Suprapubic skin (tissue), 4 donors: ENCODE data around the gene SPDYE4. TPM values are rescaled to one million over a fixed set of nuclear protein-coding genes. Genes with fewer than 3 reads are reported as not detected.
A peak's percentile ranks its signal among the peaks of the same experiment; 100 is the strongest.

Experiments
- DNase-seq, 2 donors: peaks; one replicate each; pipeline ENCODE4 v3.0.0-alpha.2; 2019; ENCODE audit warnings: low spot score in 2 of 2
- H3K27ac ChIP-seq: fragments of 200-600 bp; sonication (generic); one replicate; pipeline ENCODE4 v1.5.1; 2019
- H3K27me3 ChIP-seq: fragments of 200-600 bp; sonication (generic); one replicate; pipeline ENCODE4 v1.5.1; 2019
- H3K36me3 ChIP-seq: fragments of 200-600 bp; sonication (generic); one replicate; pipeline ENCODE4 v1.5.1; 2019
- H3K4me1 ChIP-seq: fragments of 200-600 bp; sonication (generic); one replicate; pipeline ENCODE4 v1.5.1; 2019
- H3K4me3 ChIP-seq: fragments of 200-600 bp; sonication (generic); one replicate; pipeline ENCODE4 v1.5.1; 2019; ENCODE audit warnings: mild to moderate bottlenecking
- H3K9me3 ChIP-seq: fragments of 200-600 bp; sonication (generic); one replicate; pipeline ENCODE4 v1.5.1; 2019
- CTCF ChIP-seq, 2 donors: fragments of 200-600 bp in 1 of 2; fragments of 450-650 bp in 1 of 2; sonication (generic) in 1 of 2; IDR thresholded peaks; one replicate each; pipeline ENCODE4 v1.5.1; 2016 to 2019; ENCODE audit warnings: antibody characterized with exemption in 2 of 2, mild to moderate bottlenecking in 1 of 2, moderate library complexity in 1 of 2
- EP300 ChIP-seq: sonication (generic); formaldehyde crosslinking; IDR thresholded peaks from one replicate; pipeline ENCODE4 v1.6.1; 2017; ENCODE audit warnings: antibody characterized with exemption
- POLR2A ChIP-seq, 2 donors: fragments of 450-650 bp; IDR thresholded peaks; one replicate each; pipeline ENCODE4 v1.6.1; 2017; ENCODE audit warnings: antibody characterized with exemption in 2 of 2, mild to moderate bottlenecking in 2 of 2, moderate library complexity in 2 of 2
- POLR2AphosphoS5 ChIP-seq, 3 donors: sonication (generic); formaldehyde crosslinking; IDR thresholded peaks; one replicate each; pipeline ENCODE4 v1.6.1; 2017; ENCODE audit warnings: antibody characterized with exemption in 3 of 3
- WGBS: methylation state at CpG from one replicate; pipeline ENCODE4 v1.1.5; 2018; 5-methylcytosine and 5-hydroxymethylcytosine counted together
- total RNA-seq, 4 donors: library from RNA; depleted of rRNA; stranded (reverse); fragments of >200 nt; gene quantifications; one replicate each; pipeline ENCODE4 v1.1.0, GENCODE V29; 2016

The SPDYE4 gene
- total RNA-seq, 4 donors from 2014 or later, result not detected

GRCh38 chr17:8732406-8733085, 25.8 kb downstream of the SPDYE4 start:
- Histone ChIP-seq H3K9me3 (no peaks in the 10 kb centered on the region), H3K4me1 (no peaks in the 10 kb centered on the region)
- 59% methylated on average over 7 of the region's 7 CpGs for WGBS

GRCh38 chr17:8729860-8730259, 28.5 kb downstream of the SPDYE4 start:
- 85% methylated on average over 13 of the region's 13 CpGs for WGBS
- Histone ChIP-seq H3K27me3 (no peaks in the 10 kb centered on the region), H3K27ac (no peak overlapping the region), H3K4me3 (no peak overlapping the region), H3K4me1 (peaks cover 9% of the 10 kb centered on the region), H3K9me3 (no peaks in the 10 kb centered on the region), H3K36me3 (no peaks in the 10 kb centered on the region)
- TF ChIP-seq CTCF (IDR thresholded peaks at IDR 0.05) (no peak), POLR2AphosphoS5 (IDR thresholded peaks at IDR 0.05) (no peak), POLR2A (IDR thresholded peaks at IDR 0.05) (no peak), EP300 (no peak)
- DNase-seq, result peak in 1 of 2 donors; percentile 66

More at GRCh38 chr17:8732406-8733085, 25.8 kb downstream of the SPDYE4 start:
- Histone ChIP-seq H3K36me3 (no peaks in the 10 kb centered on the region), H3K27ac (no peak overlapping the region), H3K27me3 (no peaks in the 10 kb centered on the region), H3K4me3 (no peak overlapping the region)
- TF ChIP-seq CTCF (IDR thresholded peaks at IDR 0.05) (no peak), EP300 (no peak), POLR2AphosphoS5 (IDR thresholded peaks at IDR 0.05) (no peak), POLR2A (IDR thresholded peaks at IDR 0.05) (no peak)
- peak in 1 of 2 donors; percentile 18 for DNase-seq

- no peak overlapping the region for H3K4me3 ChIP-seq
- H3K9me3 ChIP-seq, result no peaks in the 10 kb centered on the region
- no peak overlapping the region for H3K27ac ChIP-seq
- H3K36me3 ChIP-seq, result no peaks in the 10 kb centered on the region
- H3K4me1 ChIP-seq, result peaks cover 9% of the 10 kb centered on the region
- H3K27me3 ChIP-seq, result no peaks in the 10 kb centered on the region
- DNase-seq, result peak in 1 of 2 donors; percentile 9
- TF ChIP-seq EP300, result no peak
- 83% methylated on average over 8 of the region's 8 CpGs for WGBS
Observed at GRCh38 chr17:8729421-8729820, 28.9 kb downstream of the SPDYE4 start.

DNA sequence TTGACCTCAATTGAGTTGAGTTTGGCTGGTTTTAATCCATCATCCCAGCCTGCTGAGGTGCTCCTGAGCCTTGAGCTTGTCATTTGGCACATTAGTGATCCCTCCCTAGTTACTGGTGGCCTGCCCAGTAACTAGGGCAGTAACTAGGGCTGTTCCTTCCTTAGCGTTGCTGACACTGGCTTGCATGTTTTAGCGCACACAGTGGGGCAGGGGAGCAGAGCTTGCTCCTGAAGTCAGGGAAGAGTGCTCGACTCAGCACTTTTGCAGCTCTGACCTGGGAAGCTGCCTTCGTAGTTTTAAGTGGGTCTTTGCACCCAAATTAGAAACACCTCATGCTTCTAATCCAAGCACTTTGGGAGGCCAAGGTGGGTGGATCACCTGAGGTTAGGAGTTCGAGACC, 29.4 kb downstream of the SPDYE4 start:
- H3K9me3 ChIP-seq, result no peaks in the 10 kb centered on the region
- 76% methylated on average over 5 of the region's 5 CpGs for WGBS
- peak in 1 of 2 donors; percentile 40 for DNase-seq
- no peak for TF ChIP-seq EP300
- TF ChIP-seq CTCF (IDR thresholded peaks at IDR 0.05), result no peak
- H3K4me3 ChIP-seq, result no peak overlapping the region
- no peaks in the 10 kb centered on the region for H3K36me3 ChIP-seq
- H3K27ac ChIP-seq, result no peak overlapping the region
- peaks cover 9% of the 10 kb centered on the region for H3K4me1 ChIP-seq
- no peaks in the 10 kb centered on the region for H3K27me3 ChIP-seq

- no peaks in the 10 kb centered on the region for H3K27me3 ChIP-seq
- peak in 1 of 2 donors; percentile 59 for DNase-seq
- H3K27ac ChIP-seq, result no peak overlapping the region
- no peak overlapping the region for H3K4me3 ChIP-seq
- TF ChIP-seq EP300 (no peak), POLR2A (IDR thresholded peaks at IDR 0.05) (no peak), CTCF (IDR thresholded peaks at IDR 0.05) (no peak), POLR2AphosphoS5 (IDR thresholded peaks at IDR 0.05) (no peak)
- H3K36me3 ChIP-seq, result no peaks in the 10 kb centered on the region
- no peaks in the 10 kb centered on the region for H3K9me3 ChIP-seq
- peaks cover 9% of the 10 kb centered on the region for H3K4me1 ChIP-seq
- WGBS, result 78% methylated on average over 8 of the region's 13 CpGs
Observed at GRCh38 chr17:8728251-8728938, 30.0 kb downstream of the SPDYE4 start.
